Ectodermal cell (in vitro differentiated cells): Measurements from ENCODE around the gene OSBPL7.
A peak's percentile ranks its signal among the peaks of the same experiment; 100 is the strongest.

Source experiments
- H3K27ac ChIP-seq: 2 replicates; pipeline ENCODE4 v1.7.0; 2013; ENCODE audit warnings: mild to moderate bottlenecking, low read depth, low read length; ENCODE audit not compliant: insufficient read depth, poor library complexity, severe bottlenecking
- H3K27me3 ChIP-seq: 2 replicates; pipeline ENCODE4 v1.7.0; 2013; ENCODE audit warnings: mild to moderate bottlenecking, low read length; ENCODE audit not compliant: insufficient read depth, control insufficient read depth, poor library complexity, severe bottlenecking
- H3K36me3 ChIP-seq: one replicate; pipeline ENCODE4 v1.7.0; 2013; ENCODE audit warnings: low read length; ENCODE audit not compliant: control insufficient read depth, insufficient read depth
- H3K4me1 ChIP-seq: one replicate; pipeline ENCODE4 v1.7.0; 2013; ENCODE audit warnings: low read length; ENCODE audit not compliant: control insufficient read depth, insufficient read depth
- H3K4me3 ChIP-seq: 2 replicates; pipeline ENCODE4 v1.7.0; 2013; ENCODE audit warnings: low read depth, low read length, control low read depth; ENCODE audit not compliant: insufficient read depth
- H3K9me3 ChIP-seq: 2 replicates; pipeline ENCODE4 v1.7.0; 2013; ENCODE audit warnings: mild to moderate bottlenecking, low read length, moderate library complexity; ENCODE audit not compliant: control insufficient read depth
- WGBS, 2 experiments: methylation state at CpG; one replicate each; pipeline ENCODE4 v1.1.7; 2013; ENCODE audit warnings: missing lambda C conversion rate in 2 of 2; 5-methylcytosine and 5-hydroxymethylcytosine counted together

The OSBPL7 gene

DNA sequence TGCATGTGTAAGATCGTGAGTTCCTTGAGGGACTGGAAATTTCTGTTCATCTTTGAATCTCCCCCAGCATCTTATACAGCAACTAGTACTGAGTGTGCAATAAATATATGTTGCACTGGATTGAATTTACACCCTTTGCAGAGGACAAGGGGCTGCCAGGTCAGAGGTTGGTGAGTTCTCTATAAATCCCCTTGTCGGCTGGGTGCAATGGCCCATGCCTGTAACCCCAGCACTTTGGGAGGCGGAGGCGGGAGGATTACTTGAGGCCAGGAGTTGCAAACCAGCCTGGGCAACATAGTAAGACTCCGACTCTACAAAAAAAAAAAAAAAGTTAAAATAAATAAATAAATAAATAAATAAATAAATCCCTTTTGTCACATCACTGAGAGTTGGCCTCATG, 38.8 kb upstream of the OSBPL7 start:
- Histone ChIP-seq H3K4me3 (no peak overlapping the region), H3K36me3 (no peaks in the 10 kb centered on the region), H3K27me3 (peaks cover 7% of the 10 kb centered on the region), H3K27ac (no peak overlapping the region), H3K9me3 (no peaks in the 10 kb centered on the region), H3K4me1 (no peaks in the 10 kb centered on the region)
- WGBS, 2 experiments, result 90 to 99% methylated on average over 4 of the region's 5 CpGs

DNA sequence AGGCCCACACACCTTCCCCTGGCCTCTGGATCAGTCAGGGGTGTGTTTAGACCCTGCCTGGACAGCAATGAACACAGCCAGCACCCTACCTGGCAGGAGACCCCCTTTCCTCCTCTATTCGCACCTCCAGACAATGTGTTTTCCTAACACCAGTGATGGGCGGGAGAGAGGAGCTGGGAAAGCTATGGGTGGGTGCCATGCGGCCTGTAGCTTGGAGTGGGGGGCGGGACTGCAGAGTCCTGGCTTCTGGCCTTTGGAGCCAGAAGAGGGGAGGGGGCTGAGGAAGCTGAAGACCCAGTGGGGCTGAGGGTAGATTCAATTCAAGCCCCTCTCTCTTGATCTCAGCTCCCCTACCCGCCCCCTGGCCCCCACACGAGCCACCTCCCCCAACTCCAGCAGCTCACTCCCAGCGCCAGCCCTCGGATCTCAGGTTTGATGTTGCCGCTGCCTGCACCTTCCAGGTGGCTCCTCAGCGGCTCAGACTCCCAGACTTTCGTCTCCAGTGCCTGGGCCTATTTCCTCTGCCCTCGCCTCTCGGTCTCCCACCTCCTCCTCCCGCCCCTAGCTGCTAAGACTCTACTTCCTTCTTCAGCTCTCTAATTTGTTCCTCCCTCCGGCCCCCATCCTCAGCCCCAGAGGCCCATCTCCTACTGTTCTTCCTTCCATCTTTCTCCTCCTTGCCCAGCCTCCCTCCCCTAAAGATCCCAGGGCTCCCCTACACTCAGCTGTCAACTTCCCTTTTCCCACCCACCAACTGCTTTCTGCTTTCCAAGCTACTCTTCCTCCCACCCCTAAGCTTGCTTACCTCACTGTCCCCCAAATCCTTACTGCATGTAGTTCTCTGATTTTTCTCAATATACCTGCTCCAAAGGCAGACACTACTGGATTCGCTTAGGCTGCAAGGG, 36.2 kb upstream of the OSBPL7 start:
- Histone ChIP-seq H3K4me1 (peaks cover 7% of the 10 kb centered on the region), H3K9me3 (no peaks in the 10 kb centered on the region), H3K36me3 (no peaks in the 10 kb centered on the region), H3K4me3 (no peak overlapping the region), H3K27ac (no peak overlapping the region), H3K27me3 (peaks cover 33% of the 10 kb centered on the region)
- 68 to 73% methylated on average over 16 of the region's 16 CpGs for WGBS, 2 experiments

DNA sequence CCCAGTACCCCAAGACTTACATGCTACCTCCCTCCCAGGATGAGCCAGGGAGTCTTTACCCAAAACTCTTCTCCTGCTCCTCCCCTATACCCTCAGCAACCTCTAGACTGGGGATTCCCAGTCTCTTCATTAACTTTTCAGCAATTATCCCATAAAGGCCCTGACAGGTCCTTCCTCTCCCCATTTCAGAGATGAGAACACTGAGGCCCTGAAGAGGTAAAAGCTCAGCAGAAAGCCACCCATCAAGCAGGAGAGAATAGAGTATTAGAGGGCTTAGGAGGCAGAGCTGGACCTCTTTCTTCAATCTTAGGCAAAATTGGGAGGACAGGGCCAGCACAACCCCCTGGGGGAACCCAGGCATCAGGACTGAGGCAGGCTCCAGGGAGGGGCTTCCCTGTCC, 35.2 kb upstream of the OSBPL7 start:
- Histone ChIP-seq H3K27ac (no peak overlapping the region), H3K4me3 (no peak overlapping the region), H3K27me3 (peaks cover 42% of the 10 kb centered on the region), H3K4me1 (peaks cover 16% of the 10 kb centered on the region), H3K9me3 (no peaks in the 10 kb centered on the region), H3K36me3 (no peaks in the 10 kb centered on the region)

DNA sequence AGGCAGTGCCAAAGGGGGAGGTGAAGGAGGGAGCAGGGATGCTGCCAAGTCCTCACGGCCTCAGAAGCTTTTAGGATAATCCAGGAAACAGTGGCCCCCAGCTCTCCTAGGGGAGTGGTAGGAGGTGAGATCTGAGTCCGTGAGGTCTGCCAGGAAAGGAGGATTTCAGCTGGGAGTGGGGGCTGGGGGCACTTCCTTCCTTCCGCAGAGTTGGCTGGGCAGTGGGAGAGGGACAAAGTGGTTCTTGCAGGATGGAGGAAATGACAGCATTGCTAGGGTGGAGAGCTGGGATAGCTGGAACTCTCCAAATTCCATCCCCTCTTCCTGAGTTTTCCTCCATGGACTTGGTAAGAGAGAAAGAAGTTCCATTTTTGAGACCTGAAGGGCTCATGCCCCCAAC, 34.1 kb upstream of the OSBPL7 start:
- WGBS, 2 experiments, result 67 to 78% methylated on average over 3 of the region's 3 CpGs
- no peaks in the 10 kb centered on the region for H3K9me3 ChIP-seq
- H3K4me3 ChIP-seq, result no peak overlapping the region
- no peak overlapping the region for H3K27ac ChIP-seq
- no peaks in the 10 kb centered on the region for H3K36me3 ChIP-seq
- H3K4me1 ChIP-seq, result peaks cover 18% of the 10 kb centered on the region
- peaks cover 53% of the 10 kb centered on the region for H3K27me3 ChIP-seq

DNA sequence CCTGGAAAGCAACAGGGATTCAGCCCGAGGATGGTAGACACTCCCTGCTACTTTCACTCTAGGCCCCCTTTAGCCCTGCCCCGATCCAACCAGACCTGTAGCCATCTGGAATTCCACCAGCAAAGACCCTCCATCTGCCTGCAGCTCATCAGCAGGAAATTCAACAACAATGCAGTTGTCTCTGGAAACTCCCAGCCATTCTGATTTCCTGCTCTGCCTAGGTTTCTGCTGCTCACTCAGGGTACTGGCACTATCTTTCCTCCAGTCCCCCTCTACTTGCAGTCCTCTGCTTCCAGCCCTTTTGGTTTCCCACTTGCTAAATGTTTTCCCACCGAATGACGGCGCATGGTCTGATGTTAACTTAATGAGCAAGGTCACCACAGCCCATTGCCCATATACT, 32.0 kb upstream of the OSBPL7 start:
- H3K4me3 ChIP-seq, result no peak overlapping the region
- H3K36me3 ChIP-seq, result no peaks in the 10 kb centered on the region
- H3K27me3 ChIP-seq, result peaks cover 75% of the 10 kb centered on the region
- no peaks in the 10 kb centered on the region for H3K9me3 ChIP-seq
- WGBS, 2 experiments, result 69 to 70% methylated on average over 5 of the region's 5 CpGs
- no peak overlapping the region for H3K27ac ChIP-seq
- H3K4me1 ChIP-seq, result peaks cover 23% of the 10 kb centered on the region

DNA sequence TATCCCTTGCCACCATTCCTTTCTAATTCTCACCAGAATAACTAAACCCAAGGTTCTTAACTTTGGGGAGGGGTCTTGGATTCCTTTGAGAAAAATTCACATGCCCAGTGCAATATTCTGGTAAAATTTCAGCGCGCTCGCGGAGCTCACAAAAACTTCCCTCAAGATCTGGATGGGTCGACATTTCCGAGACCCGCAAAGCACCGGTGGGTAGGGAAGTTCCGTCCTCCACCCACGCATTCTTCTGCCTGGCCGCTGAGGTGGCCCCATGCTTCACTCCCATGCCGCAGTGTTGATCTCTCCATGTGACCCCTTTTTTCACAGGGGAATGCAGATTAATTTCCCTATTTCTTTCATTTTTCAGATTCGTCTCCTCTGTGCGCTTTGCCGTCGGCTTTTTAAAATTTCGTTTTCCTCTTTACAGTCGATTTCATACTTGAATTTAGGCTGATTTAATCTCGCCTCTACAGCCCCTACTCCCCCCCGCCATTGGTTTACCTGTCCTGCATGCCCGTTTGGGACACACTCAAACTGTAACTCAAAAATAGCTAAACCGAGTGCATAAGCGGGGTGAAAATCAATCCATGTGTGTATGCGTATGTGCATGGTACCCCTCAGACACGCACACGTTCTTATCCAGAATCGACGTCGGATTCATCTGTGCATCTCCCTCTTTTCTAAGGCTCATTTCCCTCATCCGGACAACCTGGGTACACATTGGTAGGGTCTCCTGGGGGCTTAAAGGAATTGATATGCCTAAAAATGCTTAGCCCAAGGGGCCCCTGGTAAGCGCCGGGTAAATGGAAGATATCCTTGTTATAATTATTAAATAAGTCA, 30.7 kb upstream of the OSBPL7 start:
- Histone ChIP-seq H3K4me3 (no peak overlapping the region), H3K27me3 (peaks cover 87% of the 10 kb centered on the region)
- 45 to 46% methylated on average over 30 to 32 of the region's 32 CpGs for WGBS, 2 experiments

DNA sequence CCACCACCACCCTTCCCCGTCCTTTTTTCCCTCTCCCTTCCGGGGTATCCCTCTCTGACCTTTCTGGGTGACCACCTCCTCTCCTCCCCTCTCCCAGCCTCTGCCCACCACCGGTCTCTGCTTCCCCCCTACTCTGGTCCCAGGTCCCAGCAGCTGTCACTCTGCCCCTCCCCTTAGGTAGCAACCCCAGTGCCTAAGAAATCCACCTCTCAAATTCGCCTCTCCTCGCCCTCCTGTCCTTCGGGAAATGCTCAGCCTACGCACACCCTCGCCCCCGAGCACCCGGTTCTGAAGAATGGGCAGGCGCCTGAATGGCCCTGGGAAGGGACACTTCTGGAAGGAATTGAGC, 30.1 kb upstream of the OSBPL7 start:
- Histone ChIP-seq H3K4me3 (no peak overlapping the region), H3K36me3 (no peaks in the 10 kb centered on the region), H3K27me3 (peaks cover 93% of the 10 kb centered on the region), H3K27ac (no peak overlapping the region), H3K9me3 (no peaks in the 10 kb centered on the region), H3K4me1 (peaks cover 23% of the 10 kb centered on the region)
- 0 to 2% methylated on average over 11 of the region's 11 CpGs for WGBS, 2 experiments

More for the DNA sequence above, 30.7 kb upstream of the OSBPL7 start:
- Histone ChIP-seq H3K9me3 (no peaks in the 10 kb centered on the region), H3K36me3 (no peaks in the 10 kb centered on the region), H3K27ac (no peak overlapping the region), H3K4me1 (peaks cover 23% of the 10 kb centered on the region)

DNA sequence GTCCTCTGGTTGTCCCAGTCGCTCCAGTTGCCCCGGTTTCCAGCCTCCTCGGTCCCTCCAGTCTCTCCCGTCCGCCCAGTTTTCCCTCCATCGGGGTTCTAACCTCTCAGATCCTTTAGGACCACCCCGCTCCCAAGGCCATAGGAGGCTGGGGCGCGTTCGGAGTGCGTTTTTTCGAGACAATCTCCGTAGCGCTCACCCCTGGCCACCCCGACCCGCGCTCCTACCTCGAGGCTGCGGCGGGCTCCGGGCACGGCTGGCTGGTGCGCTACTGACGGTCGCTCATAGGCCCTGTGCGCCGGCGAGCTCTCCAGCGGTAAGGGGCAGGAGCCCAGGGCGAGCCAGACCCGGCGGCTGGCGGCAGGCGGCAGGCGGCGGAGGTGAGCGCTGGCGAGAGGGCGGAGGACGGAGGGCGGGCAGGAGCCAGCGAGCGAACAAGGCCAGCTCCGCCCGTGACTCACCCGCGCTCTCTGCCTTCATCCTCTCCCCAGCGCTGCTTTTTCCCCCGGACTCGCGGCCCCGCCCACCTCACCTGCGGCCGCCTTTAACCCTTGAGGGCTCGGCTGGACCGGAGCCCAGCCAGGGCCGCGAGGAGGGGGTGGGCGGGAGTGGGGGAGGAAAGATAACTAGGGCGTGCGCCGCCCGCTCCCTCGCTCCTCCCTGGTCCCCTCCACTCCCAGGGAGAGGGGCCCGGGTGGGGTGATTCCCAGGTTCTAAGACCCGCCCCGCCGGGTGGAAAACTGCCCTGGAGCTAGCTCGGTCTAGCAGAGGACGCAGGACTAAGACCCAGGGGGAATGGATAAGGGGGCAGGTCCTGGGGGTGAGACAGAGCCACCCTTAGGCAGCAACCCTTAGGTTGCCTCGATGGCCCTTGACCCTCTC, 29.3 kb upstream of the OSBPL7 start, which contains the start of gene SP6:
Gene SP6 (minus strand): TSS at position 472 of the 882 bp plus-strand sequence. CDS start 2,734 bp downstream, outside the sequence.
- Histone ChIP-seq H3K27me3 (peaks cover 99% of the 10 kb centered on the region), H3K27ac (no peak within 1 kb of the TSS), H3K4me3 (peak within 1 kb of the TSS; percentile 40), H3K4me1 (peaks cover 24% of the 10 kb centered on the region), H3K9me3 (no peaks in the 10 kb centered on the region), H3K36me3 (no peaks in the 10 kb centered on the region)
- WGBS, 2 experiments, result 1% methylated on average over 70 to 71 of the region's 71 CpGs

DNA sequence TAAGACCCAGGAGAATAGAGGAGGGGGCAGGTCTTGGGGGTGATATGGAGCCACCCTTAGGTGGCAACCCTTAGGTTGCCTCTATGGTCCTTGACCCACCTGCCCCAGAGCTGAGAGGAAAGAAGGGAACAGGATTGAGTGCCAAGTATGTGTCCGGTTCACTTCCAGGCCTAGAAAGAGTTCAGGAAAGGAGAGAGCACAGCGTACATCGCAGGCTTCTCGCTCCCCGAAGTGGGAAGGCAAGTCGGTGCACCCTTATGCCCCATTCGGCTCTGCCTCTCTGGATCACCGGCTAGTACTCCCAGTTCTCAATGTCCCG, 28.7 kb upstream of the OSBPL7 start:
- H3K4me3 ChIP-seq, result peak overlapping the region; percentile 40

DNA sequence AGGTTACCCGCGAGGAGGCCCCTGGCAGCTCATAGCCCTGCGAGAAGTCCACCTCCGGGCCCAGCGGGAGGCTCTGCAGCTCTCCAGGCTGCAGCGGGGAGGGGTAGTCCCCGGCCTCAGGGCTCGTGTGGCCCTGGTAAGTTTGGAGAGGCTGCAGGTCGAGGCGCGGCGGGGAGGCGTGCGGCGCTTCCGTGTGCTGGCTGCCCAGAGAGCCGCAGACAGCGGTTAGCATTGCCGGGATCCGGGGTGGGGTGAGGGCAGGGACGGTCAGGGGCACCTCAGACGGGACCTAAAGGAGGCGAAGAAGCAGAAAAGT, 26.6 kb upstream of the OSBPL7 start:
- Histone ChIP-seq H3K27ac (no peak overlapping the region), H3K9me3 (no peaks in the 10 kb centered on the region), H3K4me3 (no peak overlapping the region), H3K4me1 (peaks cover 26% of the 10 kb centered on the region), H3K27me3 (peaks cover 82% of the 10 kb centered on the region), H3K36me3 (no peaks in the 10 kb centered on the region)
- WGBS, 2 experiments, result 35 to 39% methylated on average over 23 of the region's 23 CpGs

More for the DNA sequence above, 28.7 kb upstream of the OSBPL7 start:
- H3K27me3 ChIP-seq, result peaks cover 100% of the 10 kb centered on the region
- H3K36me3 ChIP-seq, result no peaks in the 10 kb centered on the region
- H3K27ac ChIP-seq, result no peak overlapping the region
- H3K4me1 ChIP-seq, result peaks cover 28% of the 10 kb centered on the region
- H3K9me3 ChIP-seq, result no peaks in the 10 kb centered on the region
- WGBS, 2 experiments, result 17 to 19% methylated on average over 9 of the region's 9 CpGs
